ENCODE measurements around the gene ZDHHC7.

ZDHHC7 gene

GRCh38 chr16:85018529-85019236 lies 7.3 kb upstream of the ZDHHC7 start:
- DNase-seq: no peak

- DNase-seq: no peak
Measured at GRCh38 chr16:85017633-85018032, 6.3 kb upstream of the ZDHHC7 start.

- DNase-seq: no peak
Measured at GRCh38 chr16:85017151-85017550, 5.8 kb upstream of the ZDHHC7 start.

GRCh38 chr16:85015481-85016187 lies 4.3 kb upstream of the ZDHHC7 start:
- DNase-seq: no peak

- DNase-seq: no peak
Measured at GRCh38 chr16:85014311-85014710, 3.0 kb upstream of the ZDHHC7 start.

- DNase-seq: no peak
Measured at GRCh38 chr16:85011846-85012284, 530 bp upstream of the ZDHHC7 start.

- no peak for DNase-seq
Measured at GRCh38 chr16:85010446-85010930, 847 bp downstream of the ZDHHC7 start.

GRCh38 chr16:85008271-85008670 lies 3.1 kb downstream of the ZDHHC7 start:
- no peak for DNase-seq

- no peak for DNase-seq
Measured at GRCh38 chr16:85007496-85008214, 3.7 kb downstream of the ZDHHC7 start.

GRCh38 chr16:85006639-85007038 lies 4.7 kb downstream of the ZDHHC7 start:
- DNase-seq: no peak

- no peak for DNase-seq
Measured at GRCh38 chr16:85005285-85006069, 5.9 kb downstream of the ZDHHC7 start.

- DNase-seq: no peak
Measured at GRCh38 chr16:85004587-85005205, 6.6 kb downstream of the ZDHHC7 start.

- DNase-seq: no peak
Measured at GRCh38 chr16:85003725-85004586, 7.4 kb downstream of the ZDHHC7 start.

GRCh38 chr16:85003076-85003475 lies 8.3 kb downstream of the ZDHHC7 start:
- DNase-seq: no peak

- no peak for DNase-seq
Measured at GRCh38 chr16:85002608-85003007, 8.7 kb downstream of the ZDHHC7 start.

- no peak for DNase-seq
Measured at GRCh38 chr16:85002099-85002541, 9.2 kb downstream of the ZDHHC7 start.

- DNase-seq: no peak
Measured at GRCh38 chr16:84999857-85000480, 11.4 kb downstream of the ZDHHC7 start.

GRCh38 chr16:84999200-84999599 lies 12.1 kb downstream of the ZDHHC7 start:
- no peak for DNase-seq

- DNase-seq: no peak
Measured at GRCh38 chr16:84996365-84996764, 15.0 kb downstream of the ZDHHC7 start.

- DNase-seq: no peak
Measured at GRCh38 chr16:84995663-84996062, 15.7 kb downstream of the ZDHHC7 start.

- no peak for DNase-seq
Measured at GRCh38 chr16:84993926-84994325, 17.4 kb downstream of the ZDHHC7 start.
